HPDE6-E6E7 (cell line): ENCODE results near the gene ABCA9.
"Not testable (repeated sequence)": the region's sequence is repeated elsewhere in the genome, so short reads cannot be mapped to it uniquely, and the experiment has no call there.

Experiments
- DNase-seq: peaks from one replicate; pipeline ENCODE4 v3.0.0; 2011; ENCODE audit warnings: missing footprints; ENCODE audit errors: extremely low spot score

ABCA9 gene, protein sequence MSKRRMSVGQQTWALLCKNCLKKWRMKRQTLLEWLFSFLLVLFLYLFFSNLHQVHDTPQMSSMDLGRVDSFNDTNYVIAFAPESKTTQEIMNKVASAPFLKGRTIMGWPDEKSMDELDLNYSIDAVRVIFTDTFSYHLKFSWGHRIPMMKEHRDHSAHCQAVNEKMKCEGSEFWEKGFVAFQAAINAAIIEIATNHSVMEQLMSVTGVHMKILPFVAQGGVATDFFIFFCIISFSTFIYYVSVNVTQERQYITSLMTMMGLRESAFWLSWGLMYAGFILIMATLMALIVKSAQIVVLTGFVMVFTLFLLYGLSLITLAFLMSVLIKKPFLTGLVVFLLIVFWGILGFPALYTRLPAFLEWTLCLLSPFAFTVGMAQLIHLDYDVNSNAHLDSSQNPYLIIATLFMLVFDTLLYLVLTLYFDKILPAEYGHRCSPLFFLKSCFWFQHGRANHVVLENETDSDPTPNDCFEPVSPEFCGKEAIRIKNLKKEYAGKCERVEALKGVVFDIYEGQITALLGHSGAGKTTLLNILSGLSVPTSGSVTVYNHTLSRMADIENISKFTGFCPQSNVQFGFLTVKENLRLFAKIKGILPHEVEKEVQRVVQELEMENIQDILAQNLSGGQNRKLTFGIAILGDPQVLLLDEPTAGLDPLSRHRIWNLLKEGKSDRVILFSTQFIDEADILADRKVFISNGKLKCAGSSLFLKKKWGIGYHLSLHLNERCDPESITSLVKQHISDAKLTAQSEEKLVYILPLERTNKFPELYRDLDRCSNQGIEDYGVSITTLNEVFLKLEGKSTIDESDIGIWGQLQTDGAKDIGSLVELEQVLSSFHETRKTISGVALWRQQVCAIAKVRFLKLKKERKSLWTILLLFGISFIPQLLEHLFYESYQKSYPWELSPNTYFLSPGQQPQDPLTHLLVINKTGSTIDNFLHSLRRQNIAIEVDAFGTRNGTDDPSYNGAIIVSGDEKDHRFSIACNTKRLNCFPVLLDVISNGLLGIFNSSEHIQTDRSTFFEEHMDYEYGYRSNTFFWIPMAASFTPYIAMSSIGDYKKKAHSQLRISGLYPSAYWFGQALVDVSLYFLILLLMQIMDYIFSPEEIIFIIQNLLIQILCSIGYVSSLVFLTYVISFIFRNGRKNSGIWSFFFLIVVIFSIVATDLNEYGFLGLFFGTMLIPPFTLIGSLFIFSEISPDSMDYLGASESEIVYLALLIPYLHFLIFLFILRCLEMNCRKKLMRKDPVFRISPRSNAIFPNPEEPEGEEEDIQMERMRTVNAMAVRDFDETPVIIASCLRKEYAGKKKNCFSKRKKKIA (N-terminal part only)

DNA sequence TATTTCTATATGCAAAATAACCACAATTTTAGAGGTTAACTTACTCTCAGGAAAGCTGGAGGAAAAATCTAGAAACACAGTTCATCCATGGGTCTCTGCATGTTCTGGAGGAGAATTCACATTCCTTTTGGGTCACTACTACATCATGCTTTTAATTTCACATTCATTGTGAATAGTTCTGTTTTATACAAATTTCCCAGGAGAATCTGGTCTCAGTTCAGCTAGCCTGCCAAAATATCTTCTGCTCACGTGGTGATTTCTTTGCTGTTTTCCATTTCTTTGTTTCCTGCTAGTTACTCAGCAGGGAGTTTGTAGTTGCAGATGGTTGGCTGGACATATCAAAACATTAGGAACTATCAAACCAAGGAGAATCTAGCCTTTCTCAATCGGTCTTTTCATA lies at the start of gene ABCA9:
Gene ABCA9, minus strand, starts transcription at position 106 of the 400 bp plus-strand sequence. CDS start 9,801 bp downstream, outside the sequence.
- DNase-seq = no peak

DNA sequence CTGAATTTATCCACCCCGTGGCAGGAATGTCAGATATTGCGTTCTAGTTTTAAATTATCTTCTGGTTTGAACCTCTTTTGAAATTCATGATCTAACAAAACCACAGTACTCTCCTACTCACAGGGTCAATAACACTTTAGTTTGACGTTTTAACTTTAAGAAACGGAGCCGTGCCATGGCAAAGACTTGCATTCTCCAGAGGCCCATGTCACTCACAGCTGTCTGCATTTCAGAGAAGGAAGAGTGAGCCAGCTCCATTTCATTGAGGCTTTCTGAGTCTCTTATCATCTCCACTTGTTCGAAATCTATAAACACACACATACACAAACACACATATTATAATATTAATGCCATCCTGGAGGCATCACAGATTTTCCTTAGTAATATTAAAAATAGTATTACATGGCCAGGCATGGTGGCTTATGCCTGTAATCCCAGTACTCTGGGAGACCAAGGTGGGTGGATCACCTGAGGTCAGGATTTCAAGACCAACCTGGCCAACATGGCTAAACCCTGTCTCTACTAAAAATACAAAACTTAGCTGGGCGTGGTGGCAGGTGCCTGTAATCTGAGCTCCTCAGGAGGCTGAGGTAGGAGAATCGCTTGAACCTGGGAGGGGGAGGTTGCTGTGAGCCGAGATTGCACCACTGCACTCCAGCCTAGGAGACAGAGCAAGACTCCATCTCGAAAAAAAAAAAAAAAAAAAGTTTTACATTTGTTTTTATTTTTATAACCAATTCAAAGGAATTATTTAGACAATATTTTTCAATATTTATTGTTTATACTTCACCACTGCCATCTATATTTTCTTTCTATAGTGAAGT lies 45.4 kb upstream of the ABCA9 start:
- no peak for DNase-seq

DNA sequence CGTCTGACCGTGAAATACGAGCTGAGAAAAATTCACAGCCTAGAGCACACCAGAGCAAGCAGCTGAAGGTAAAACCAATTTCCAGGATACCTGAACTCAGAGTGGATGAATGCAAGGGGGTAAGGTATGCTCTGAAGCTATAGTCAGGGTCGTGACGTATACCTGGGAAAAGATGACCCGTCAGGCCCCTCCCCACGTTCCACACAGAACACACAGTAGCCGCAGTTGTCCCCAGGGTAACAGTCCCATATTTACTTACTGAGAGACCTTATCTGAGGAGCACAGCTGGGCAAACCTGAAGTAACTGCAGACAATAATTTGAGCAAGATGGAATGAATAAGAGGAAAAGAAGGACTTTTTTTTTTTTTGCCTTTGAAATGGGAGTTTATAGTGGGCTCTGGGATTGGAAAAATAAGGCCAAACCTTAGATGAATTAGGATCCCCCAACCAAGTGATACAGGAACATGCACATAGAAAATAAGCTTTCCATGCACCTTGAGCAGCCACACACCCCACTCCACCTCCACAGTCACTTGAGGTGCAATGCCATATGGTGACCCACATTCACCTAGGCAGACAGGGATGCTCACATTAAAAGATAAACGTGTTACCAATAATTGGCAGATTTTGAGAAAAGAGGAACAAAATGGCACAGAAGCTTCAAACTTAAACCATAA lies 43.0 kb upstream of the ABCA9 start:
- DNase-seq = no peak

DNA sequence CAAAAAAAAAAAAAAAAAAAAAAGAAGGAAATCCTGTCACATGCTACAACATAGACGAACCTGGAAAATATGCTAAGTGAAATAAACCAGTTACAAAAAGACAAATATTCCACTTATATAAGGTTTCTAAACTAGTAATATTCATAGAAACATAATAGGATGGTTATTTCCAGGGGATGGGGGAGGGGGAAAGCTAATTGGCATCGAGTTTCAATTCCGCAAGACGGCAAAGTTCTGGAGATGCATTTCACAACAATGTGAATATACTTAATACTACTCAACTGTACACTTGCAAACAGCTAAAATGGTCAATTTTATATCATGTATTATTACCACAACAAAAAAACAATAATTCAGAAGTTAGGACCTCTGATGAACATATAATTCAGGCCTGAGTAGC lies 37.9 kb upstream of the ABCA9 start:
- DNase-seq = no peak

DNA sequence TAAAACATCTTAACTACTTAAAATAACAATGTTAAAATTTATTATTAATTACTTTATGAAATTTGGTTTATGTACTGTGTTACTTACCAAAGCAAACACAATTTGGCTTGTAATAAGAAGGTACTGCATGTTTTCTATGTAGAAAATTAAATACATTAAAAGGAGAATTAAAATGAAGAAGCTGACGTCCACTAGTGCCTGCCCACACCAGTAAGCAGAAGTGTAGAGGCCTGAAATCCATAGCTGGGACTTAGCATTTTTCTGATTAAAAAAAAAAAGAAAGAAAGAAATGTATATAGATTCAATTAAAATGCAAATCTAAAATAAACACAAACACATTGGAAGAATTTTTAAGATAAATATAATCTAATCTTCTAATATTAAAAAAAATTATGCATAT lies 35.8 kb upstream of the ABCA9 start:
- no peak for DNase-seq

DNA sequence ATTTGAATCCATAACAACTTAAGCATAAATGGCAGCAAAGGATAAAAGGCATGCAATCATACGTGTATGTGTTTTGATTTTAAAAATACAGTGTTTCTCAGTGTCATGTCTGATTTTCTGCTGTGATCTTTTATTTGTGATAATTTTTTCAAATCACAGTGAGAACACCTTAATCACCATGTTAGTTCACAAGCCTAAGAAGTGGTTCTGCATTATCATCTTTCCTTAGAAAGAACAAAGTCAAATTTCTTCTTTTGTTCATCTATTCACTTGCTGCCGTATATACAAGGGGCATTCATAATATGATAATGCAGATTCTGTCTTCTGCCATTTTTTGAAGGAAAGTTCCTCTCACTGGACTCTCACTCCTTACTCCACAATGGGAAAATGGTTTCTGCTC lies 33.3 kb upstream of the ABCA9 start:
- no peak for DNase-seq

DNA sequence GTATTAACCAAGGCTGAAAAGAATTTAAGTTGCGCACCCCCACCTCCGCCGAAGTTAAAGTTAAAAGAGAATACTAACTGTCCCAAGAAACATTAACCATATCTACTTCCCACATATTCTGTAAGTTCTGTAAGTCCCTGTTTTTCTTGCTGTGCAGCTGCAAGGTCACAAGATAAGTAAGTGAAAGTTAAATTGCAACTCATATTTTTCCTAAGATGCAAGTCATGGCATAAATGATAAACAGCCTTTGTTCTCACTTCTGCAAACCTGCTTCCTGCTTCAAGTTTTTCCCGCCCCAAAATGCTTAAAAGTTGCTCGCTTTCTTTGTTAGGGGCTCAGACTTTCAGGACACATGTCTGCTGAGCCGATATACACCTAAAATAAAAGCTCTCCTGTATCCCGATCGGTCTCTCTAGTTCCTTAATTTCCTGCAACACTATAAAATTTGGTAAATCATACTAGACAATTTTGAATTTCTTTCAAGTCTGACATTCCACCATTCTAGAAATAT lies 32.6 kb upstream of the ABCA9 start:
- no peak for DNase-seq

DNA sequence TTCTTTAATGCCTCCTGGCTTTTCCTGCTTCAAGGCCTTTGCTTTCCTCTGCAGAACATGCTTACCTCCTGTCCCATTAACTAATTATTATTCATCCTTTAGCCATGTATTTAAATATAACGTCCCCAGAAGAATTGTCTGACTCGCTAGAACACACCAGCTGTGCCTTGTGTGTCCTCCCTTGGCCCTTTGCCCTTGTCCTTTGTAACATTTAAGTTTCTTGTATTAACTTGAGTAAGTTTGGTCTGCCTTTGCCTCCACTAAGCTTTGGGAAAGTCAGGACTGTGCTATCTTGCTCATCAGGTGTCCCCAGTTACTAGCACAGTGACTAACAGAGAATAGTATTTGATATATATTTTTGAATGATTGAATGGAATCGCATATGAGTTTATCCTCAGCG lies 29.6 kb upstream of the ABCA9 start:
- DNase-seq = no peak

DNA sequence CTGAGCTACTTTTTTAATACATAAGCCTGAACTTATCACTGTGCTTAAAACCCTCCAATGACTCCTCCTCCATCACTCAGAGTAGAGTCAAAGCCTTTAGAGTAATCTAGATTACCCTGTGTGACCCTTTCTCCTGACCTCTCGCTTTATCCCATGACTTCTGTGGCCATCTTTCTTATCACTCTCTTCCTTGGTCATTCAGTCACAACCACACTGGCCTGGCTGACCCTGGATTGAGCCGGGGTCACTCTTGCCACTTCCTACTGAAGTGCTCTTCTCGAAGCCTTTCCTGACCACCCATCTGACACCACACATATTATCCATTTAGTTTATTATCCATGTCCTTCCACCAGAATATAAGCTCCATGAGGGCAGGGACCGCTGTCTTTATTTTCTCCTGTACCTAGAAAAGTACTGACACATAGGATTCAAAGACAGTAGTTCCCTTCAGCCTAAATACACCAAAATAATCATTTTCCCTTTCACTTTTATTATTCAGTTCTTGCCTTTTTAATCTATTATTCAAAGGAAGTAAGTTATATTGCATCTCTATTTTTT lies 28.0 kb upstream of the ABCA9 start:
- no peak for DNase-seq

DNA sequence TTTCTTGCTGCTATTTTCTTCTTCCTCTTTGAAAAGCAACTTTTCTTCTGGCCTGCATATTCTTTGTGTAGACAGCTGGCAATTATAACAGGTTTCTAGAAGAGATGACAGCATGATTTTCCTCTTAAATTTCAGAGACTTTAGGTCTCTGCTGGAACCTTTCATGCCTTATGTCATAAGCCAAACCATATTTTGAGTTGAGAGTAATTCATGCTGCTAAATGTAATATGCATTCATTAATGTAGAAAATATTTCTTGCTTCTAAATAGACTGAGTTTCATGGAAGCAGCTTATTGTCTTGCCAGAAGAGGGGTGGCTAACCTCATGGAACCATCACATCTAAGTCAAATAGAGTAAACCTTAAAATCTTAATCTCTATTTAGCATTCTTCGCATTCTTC lies 25.9 kb upstream of the ABCA9 start:
- no peak for DNase-seq

DNA sequence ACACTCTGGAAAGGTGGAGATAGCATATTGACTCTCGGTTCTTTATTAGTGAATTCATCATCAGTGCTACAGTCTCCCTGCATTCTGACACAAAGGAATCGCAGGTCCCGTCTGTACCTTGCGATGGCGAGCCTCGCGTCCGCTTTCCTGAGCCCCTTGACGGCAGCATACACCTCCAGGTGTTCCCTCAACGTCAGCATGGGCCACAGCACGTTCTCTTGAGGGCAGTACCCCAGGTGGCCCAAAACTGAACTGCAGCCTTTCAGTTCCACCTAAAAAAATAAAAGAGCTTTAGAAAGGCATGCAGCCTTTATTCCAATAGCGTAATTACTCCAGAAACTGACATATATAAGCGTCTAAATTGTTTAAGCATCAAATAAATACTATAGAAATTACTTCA lies 24.2 kb upstream of the ABCA9 start:
- DNase-seq = peak; percentile 12

DNA sequence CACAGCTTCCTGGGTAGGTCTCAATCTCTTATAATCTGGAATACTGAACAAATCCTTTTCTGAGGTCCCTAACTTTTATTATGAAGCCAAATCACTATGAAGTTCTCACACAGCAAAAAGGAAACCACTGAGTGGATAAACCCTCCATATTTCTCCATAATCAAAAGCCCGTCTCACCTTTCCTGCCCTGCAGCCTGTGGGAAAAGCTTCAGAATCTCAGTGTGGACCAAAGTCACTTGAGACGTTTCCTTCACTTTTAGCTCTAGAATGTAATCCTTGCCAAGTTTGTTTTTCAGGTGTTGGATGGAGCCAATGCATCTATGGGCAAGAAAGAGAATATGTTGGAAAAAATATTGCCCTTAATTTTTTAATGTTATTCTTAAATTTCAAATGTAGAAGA lies 22.0 kb upstream of the ABCA9 start:
- no peak for DNase-seq

DNA sequence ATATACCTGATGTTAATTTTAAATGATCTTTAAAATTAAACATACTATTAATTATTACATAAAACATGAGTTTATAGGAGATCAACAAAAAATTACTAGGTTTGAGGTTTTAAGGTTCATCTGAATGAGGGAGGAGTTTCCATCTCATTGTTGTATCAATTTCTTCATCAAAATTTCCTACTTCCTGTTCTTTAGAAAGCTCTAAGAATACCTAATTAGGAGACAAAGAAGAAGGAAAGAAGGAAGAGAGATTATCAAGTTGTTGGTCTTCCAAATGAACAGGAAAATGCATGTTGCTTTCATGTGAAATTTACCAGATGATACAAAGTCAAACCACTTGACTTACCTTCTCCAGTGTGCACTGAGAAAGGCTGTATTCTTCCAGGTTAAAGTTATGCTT lies 18.1 kb upstream of the ABCA9 start:
- no peak for DNase-seq

DNA sequence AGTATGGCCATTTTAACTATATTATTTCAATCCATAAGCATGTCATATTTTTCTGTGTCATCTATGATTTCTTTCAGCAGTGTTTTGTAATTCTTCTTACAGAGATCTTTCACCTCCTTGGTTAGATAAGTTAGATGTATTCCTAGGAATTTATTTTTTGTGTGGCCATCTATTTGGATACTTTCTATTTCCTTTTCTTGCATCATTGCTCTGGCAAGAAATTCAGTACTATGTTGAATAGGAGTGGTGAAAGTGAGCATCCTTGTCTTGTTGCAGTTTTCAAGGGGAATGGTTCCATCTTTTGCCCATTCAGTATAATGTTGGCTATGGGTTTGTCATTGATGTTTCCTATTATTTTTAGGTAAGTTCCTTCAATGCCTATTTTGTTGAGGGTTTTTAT lies 15.1 kb upstream of the ABCA9 start:
- DNase-seq = no peak

DNA sequence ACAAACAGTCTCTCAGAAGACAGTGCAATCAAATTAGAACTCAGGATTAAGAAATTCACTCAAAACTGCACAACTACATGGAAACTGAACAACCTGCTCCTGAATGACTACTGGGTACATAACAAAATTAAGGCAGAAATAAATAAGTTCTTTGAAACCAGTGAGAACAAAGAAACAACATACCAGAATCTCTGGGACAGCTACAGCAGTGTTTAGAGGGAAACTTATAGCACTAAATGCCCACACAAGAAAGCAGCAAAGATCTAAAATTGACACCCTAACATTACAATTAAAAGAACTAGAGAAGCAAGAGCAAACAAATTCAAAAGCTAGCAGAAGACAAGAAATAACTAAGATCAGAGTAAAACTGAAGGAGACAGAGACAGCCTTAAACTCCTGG lies 12.7 kb upstream of the ABCA9 start:
- DNase-seq = not testable (repeated sequence)

DNA sequence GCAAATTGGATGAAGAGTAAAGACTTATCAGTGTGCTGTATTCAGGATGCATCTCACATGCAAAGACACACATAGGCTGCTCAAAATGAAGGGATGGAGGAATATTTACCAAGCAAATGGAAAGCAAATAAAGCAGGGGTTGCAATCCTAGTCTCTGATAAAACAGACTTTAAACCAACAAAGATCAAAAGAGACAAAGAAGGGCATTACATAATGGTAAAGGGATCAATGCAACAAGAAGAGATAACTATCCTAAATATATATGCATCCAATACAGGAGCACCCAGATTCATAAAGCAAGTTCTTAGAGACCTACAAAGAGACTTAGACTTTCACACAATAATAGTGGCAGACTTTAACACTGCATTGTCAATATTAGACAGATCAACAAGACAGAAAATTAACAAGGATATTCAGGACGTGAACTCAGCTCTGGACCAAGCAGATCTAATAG lies 12.1 kb upstream of the ABCA9 start:
- not testable (repeated sequence) for DNase-seq

DNA sequence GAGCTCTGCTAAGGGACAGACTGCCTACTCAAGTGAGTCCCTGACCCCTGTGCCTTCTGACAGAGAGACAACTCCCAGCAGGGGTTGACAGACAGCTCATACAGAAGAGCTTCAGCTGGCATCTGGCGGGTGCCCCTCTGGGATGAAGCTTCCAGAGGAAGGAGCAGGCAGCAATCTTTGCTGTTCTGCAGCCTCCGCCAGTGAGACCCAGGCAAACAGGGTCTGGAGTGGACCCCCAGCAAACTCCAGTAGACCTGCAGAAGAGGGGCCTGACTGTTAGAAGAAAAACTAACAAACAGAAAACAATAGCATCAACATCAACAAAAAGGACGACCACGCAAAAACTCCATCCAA lies 10.5 kb upstream of the ABCA9 start:
- DNase-seq = not testable (repeated sequence)

DNA sequence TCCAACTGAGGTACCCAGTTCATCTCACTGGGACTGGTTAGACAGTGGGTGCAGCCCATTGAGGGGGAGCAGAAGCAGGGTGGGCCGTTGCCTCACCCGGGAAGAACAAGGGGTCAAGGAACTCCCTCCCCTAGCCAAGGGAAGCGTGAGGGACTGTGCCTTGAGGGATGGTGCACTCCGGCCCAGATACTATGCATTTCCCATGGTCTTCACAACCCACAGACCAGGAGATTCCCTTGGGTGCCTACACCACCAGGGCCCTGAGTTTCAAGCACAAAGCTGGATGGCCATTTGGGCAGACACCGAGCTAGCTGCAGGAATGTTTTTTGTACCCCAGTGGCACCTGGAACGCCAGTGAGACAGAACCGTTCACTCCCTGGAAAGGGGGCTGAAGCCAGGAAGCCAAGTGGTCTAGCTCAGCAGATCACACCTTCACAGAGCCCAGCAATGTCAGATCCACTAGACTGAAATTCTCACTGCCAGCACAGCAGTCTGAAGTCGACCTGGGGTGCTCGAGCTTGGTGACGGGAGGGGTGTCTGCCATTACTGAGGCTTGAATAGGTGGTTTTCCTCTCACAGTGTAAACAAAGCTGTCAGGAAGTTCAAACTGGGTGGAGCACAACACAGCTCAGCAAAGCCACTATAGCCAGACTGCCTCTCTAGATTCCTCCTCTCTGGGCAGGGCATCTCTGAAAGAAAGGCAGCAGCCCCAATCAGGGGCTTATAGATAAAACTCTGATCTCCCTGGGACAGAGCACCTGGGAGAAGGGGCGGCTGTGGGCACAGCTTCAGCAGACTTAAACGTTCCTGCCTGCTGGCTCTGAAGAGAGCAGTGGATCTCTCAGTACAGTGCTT lies 9.9 kb upstream of the ABCA9 start:
- DNase-seq = not testable (repeated sequence)

DNA sequence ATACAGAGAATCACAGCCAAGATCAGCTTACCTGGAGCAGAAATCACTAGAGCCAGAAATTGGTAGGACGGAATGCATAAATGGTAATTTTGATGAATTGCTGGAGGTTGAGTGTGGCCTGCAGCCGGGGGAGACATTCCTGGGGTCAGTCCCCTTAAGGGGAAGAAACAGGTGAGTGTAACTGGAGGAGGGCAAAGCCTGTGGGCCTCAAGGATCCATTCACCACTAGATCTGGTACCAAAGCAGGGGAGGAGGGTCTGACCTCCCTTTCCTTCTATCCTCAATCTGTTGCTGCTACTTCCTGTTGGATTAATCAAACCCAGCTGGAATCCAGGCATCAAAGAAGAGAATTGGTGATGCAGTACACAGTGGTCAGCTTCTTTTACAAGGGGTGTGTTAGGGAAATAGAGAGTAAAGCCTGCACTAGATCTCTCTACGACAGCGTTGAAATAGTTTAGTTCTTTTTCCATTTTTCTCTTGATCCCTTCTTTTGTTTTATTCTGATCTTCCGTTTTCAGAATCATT lies 8.6 kb upstream of the ABCA9 start:
- DNase-seq = no peak
